ENCODE data around the gene IL17RE.
"Not testable (repeated sequence)": the region's sequence is repeated elsewhere in the genome, so short reads cannot be mapped to it uniquely, and the experiment has no call there.

GRCh38 chr3:9865125-9865637, 37.5 kb upstream of the IL17RE start:
- TF ChIP-seq CTCF, POLR2A (IDR thresholded peaks at IDR 0.05): not testable (repeated sequence)

All from uterus (tissue), 2 donors.